Fibroblast of lung (primary cell): ENCODE measurements around the gene TRIAP1. TPM values are rescaled to one million over a fixed set of nuclear protein-coding genes. Genes with fewer than 3 reads are reported as not detected.
A peak's percentile ranks its signal among the peaks of the same experiment; 100 is the strongest.

ENCODE experiments used
- DNase-seq, 2 donors: peaks; one replicate each; pipeline versions ENCODE4 v3.0.0 to v3.0.0-alpha.2; 2010; ENCODE audit warnings: low read depth in 2 of 2
- H2AFZ ChIP-seq: 2 replicates; pipeline ENCODE4 v1.5.1; 2012; ENCODE audit warnings: low read length, control low read depth, inconsistent platforms
- H3K27ac ChIP-seq: 2 replicates; pipeline ENCODE4 v1.5.1; 2011; ENCODE audit warnings: low read length, control low read depth; ENCODE audit not compliant: insufficient read depth
- H3K27me3 ChIP-seq: 2 replicates; pipeline ENCODE4 v1.5.1; 2011; ENCODE audit warnings: mild to moderate bottlenecking, low read length; ENCODE audit not compliant: control insufficient read depth, insufficient read depth
- H3K36me3 ChIP-seq: 2 replicates; pipeline ENCODE4 v1.5.1; 2011; ENCODE audit warnings: low read length; ENCODE audit not compliant: control insufficient read depth, insufficient read depth
- H3K4me1 ChIP-seq: 2 replicates; pipeline ENCODE4 v1.5.1; 2011; ENCODE audit warnings: low read length; ENCODE audit not compliant: control insufficient read depth, insufficient read depth; ENCODE audit errors: extremely low read depth
- H3K4me2 ChIP-seq: 2 replicates; pipeline ENCODE4 v1.5.1; 2011; ENCODE audit warnings: low read length, control low read depth; ENCODE audit not compliant: insufficient read depth; ENCODE audit errors: extremely low read depth
- H3K4me3 ChIP-seq, 4 experiments: fragments of 200-600 bp in 1 of 4; sonication (generic) in 1 of 4; replicated peaks in 1 of 4; 2 replicates each; pipeline ENCODE4 v1.5.1; 2011 to 2016; ENCODE audit warnings: low read length in 4 of 4, low read depth in 3 of 4, mild to moderate bottlenecking in 3 of 4, control low read depth in 2 of 4, inconsistent platforms in 1 of 4, mixed read lengths in 1 of 4; ENCODE audit not compliant: insufficient read depth in 1 of 4; ENCODE audit errors: control extremely low read depth in 1 of 4
- H3K79me2 ChIP-seq: 2 replicates; pipeline ENCODE4 v1.5.1; 2012; ENCODE audit warnings: mild to moderate bottlenecking, low read length, inconsistent platforms; ENCODE audit not compliant: control insufficient read depth, insufficient read depth
- H3K9ac ChIP-seq: 2 replicates; pipeline ENCODE4 v1.5.1; 2011; ENCODE audit warnings: mild to moderate bottlenecking, low read length, control low read depth; ENCODE audit not compliant: insufficient read depth
- H3K9me3 ChIP-seq: 2 replicates; pipeline ENCODE4 v1.5.1; 2012; ENCODE audit warnings: low read depth, low read length; ENCODE audit not compliant: control insufficient read depth, insufficient read depth
- H4K20me1 ChIP-seq: 2 replicates; pipeline ENCODE4 v1.5.1; 2011; ENCODE audit warnings: low read length; ENCODE audit not compliant: control insufficient read depth, insufficient read depth; ENCODE audit errors: extremely low read depth
- CTCF ChIP-seq, 2 donors: IDR thresholded peaks in 1 of 2; conservative IDR thresholded peaks in 1 of 2; 1 replicate in 1 of 2; 2 replicates in 1 of 2; pipeline ENCODE4 v1.5.1; 2011 to 2012; ENCODE audit warnings: low read length in 2 of 2, control low read depth in 1 of 2, inconsistent platforms in 1 of 2, low read depth in 1 of 2, mild to moderate bottlenecking in 1 of 2
- EZH2 ChIP-seq: IDR thresholded peaks from 2 replicates; pipeline ENCODE4 v1.5.1; 2012; ENCODE audit warnings: low read length, control low read depth, mild to moderate bottlenecking; ENCODE audit errors: missing control alignments
- polyA plus RNA-seq, 2 donors: library from polyadenylated mRNA; depleted of rRNA in 1 of 2; stranded (reverse) in 1 of 2; unstranded in 1 of 2; fragments of >200 nt; gene quantifications; 2 replicates each; pipeline ENCODE4 v1.2.1, GENCODE V29; 2011 to 2012; ENCODE audit warnings: missing spikeins in 1 of 2
- total RNA-seq: library from RNA; depleted of rRNA; stranded (reverse); fragments of >200 nt; gene quantifications from 2 replicates; pipeline ENCODE4 v1.2.1, GENCODE V29; 2014

The TRIAP1 gene
- total and polyA plus RNA-seq, 2 donors (not counting 1 experiment from before 2014, with no cell fraction given) = 29.6 to 52.7 TPM

GRCh38 chr12:120470150-120470784 is 24.1 kb upstream of the TRIAP1 start:
- peak overlapping the region; percentile 70 to 93 (median 86) for H3K4me3 ChIP-seq
- peaks cover 50% of the 10 kb centered on the region for H3K79me2 ChIP-seq
- peaks cover 9% of the 10 kb centered on the region for H3K4me1 ChIP-seq
- peak in 1 of 2 donors; percentile 33 for DNase-seq
- peaks cover 3% of the 10 kb centered on the region for H3K36me3 ChIP-seq
- peak overlapping the region; percentile 97 for H3K4me2 ChIP-seq
- H4K20me1 ChIP-seq = peaks cover 5% of the 10 kb centered on the region
- peak overlapping the region; percentile 76 for H3K27ac ChIP-seq
- H3K9me3 ChIP-seq = no peaks in the 10 kb centered on the region
- H3K27me3 ChIP-seq = no peaks in the 10 kb centered on the region
- peak overlapping the region; percentile 95 for H2AFZ ChIP-seq
- no peak for TF ChIP-seq EZH2
- TF ChIP-seq CTCF (conservative IDR thresholded peaks at IDR 0.05 in 1 of 2, IDR thresholded peaks at IDR 0.05 in 1 of 2; ENCODE audit: low read depth in 1 of 2, low read length in 2 of 2) = no peak
- H3K9ac ChIP-seq = peak overlapping the region; percentile 92

DNA sequence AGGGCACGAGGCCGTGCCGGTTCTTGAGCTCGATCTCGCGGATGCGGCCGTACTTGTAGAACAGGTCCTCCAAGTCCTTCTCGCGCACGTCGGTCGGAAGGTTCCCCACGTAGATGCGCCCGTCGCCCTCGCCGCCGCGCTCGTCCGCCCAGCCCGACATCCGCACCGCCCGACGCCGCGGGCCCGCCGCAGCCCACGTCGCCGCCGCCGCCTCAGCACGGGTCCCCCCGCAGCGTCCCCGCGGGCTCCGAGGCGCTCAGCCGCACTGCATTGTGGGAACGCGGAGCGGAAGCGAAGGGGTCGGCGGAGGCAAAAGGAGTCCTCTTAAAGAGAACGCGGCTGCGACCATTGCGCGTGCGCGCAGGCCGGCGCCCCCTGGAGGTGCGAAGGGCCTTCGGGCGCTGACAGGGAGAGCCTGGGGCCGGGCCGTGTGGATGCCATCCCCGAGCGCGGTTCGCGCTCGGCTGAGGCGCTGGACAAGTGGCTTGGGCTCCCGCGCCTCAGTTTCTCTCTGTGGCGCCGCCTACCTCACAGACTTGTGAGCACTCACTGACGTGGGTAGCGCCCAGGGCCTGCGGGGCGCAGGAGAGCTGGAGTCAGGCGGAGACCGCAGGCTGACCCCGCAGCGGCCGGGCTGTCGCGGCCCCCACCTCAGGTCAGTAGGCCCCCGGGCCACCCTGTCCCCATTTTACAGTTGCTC is 23.4 kb upstream of the TRIAP1 start, which contains the start of gene SRSF9:
Gene SRSF9 (minus strand): TSS at position 299 of the 700 bp plus-strand sequence. CDS start 139 bp downstream, at position 160.
- H3K27me3 ChIP-seq = no peaks in the 10 kb centered on the region
- H3K4me3 ChIP-seq = peak within 1 kb of the TSS; percentile 84 to 93 (median 88)
- peak within 1 kb of the TSS; percentile 95 for H2AFZ ChIP-seq
- peak within 1 kb of the TSS; percentile 92 for H3K9ac ChIP-seq
- H3K4me1 ChIP-seq = peaks cover 6% of the 10 kb centered on the region
- H3K9me3 ChIP-seq = no peaks in the 10 kb centered on the region
- H4K20me1 ChIP-seq = peaks cover 5% of the 10 kb centered on the region
- H3K79me2 ChIP-seq = peaks cover 53% of the 10 kb centered on the region
- TF ChIP-seq CTCF (conservative IDR thresholded peaks at IDR 0.05 in 1 of 2, IDR thresholded peaks at IDR 0.05 in 1 of 2; ENCODE audit: low read depth in 1 of 2, low read length in 2 of 2) (peak; percentile 71 to 81), EZH2 (no peak)
- DNase-seq = peak; percentile 95 to 98
- peaks cover 3% of the 10 kb centered on the region for H3K36me3 ChIP-seq
- H3K27ac ChIP-seq = peak within 1 kb of the TSS; percentile 76
- peak within 1 kb of the TSS; percentile 97 for H3K4me2 ChIP-seq

- Histone ChIP-seq H4K20me1 (peaks cover 5% of the 10 kb centered on the region), H2AFZ (peak overlapping the region; percentile 80), H3K27ac (peak overlapping the region; percentile 76), H3K36me3 (peaks cover 5% of the 10 kb centered on the region), H3K79me2 (peaks cover 55% of the 10 kb centered on the region), H3K4me1 (peaks cover 5% of the 10 kb centered on the region), H3K9ac (peak overlapping the region; percentile 92), H3K4me3 (peak overlapping the region; percentile 84 to 92 (median 88)), H3K27me3 (no peaks in the 10 kb centered on the region), H3K9me3 (no peaks in the 10 kb centered on the region), H3K4me2 (peak overlapping the region; percentile 96)
- no peak for TF ChIP-seq EZH2
- no peak for TF ChIP-seq CTCF (conservative IDR thresholded peaks at IDR 0.05 in 1 of 2, IDR thresholded peaks at IDR 0.05 in 1 of 2; ENCODE audit: low read depth in 1 of 2, low read length in 2 of 2)
- peak in 1 of 2 donors; percentile 17 for DNase-seq
Measured at GRCh38 chr12:120468821-120469449, 22.8 kb upstream of the TRIAP1 start.
